Lower leg skin (tissue), 4 donors: Measurements from ENCODE around the gene KRT84. TPM values are rescaled to one million over a fixed set of nuclear protein-coding genes. Genes with fewer than 3 reads are reported as not detected.

Experiments
- DNase-seq, 2 donors: peaks; one replicate each; pipeline ENCODE4 v3.0.0-alpha.2; 2019; ENCODE audit warnings: low spot score in 2 of 2
- H3K4me3 ChIP-seq: fragments of 200-600 bp; sonication (generic); 2 replicates; pipeline ENCODE4 v1.5.1; 2017; ENCODE audit warnings: mild to moderate bottlenecking, low read depth; ENCODE audit not compliant: poor library complexity, severe bottlenecking
- CTCF ChIP-seq, 3 donors: fragments of 450-650 bp; IDR thresholded peaks; one replicate each; pipeline ENCODE4 v1.5.1; 2016; ENCODE audit warnings: antibody characterized with exemption in 3 of 3, mild to moderate bottlenecking in 3 of 3, moderate library complexity in 2 of 3
- POLR2A ChIP-seq, 2 donors: fragments of 450-650 bp; IDR thresholded peaks; one replicate each; pipeline ENCODE4 v1.6.1; 2016 to 2017; ENCODE audit warnings: antibody characterized with exemption in 2 of 2, mild to moderate bottlenecking in 1 of 2, moderate library complexity in 1 of 2
- WGBS, 2 donors: methylation state at CpG; one replicate each; pipeline ENCODE4 v1.1.5; 2018; 5-methylcytosine and 5-hydroxymethylcytosine counted together
- intact Hi-C: fragments of 100-400 bp; cut with DNase I; formaldehyde crosslinking; loops from one replicate; pipeline ENCODE4 v1.15.0; 2023; ENCODE audit warnings: low total_unique reads
- total RNA-seq, 4 donors: library from RNA; depleted of rRNA; stranded (reverse); fragments of >200 nt; gene quantifications; one replicate each; pipeline ENCODE4 v1.1.0, GENCODE V29; 2016

KRT84 gene
- total RNA-seq, 4 donors from 2014 or later = 0.46 to 0.75 TPM; not detected in 2

GRCh38 chr12:52342781-52343490 lies 42.5 kb downstream of the KRT84 start:
- intact Hi-C loops = no loop called here
- DNase-seq = no peak
- 91 to 94% methylated on average over 2 of the region's 2 CpGs for WGBS, 2 donors
- no peak overlapping the region for H3K4me3 ChIP-seq
- no peak for TF ChIP-seq CTCF (IDR thresholded peaks at IDR 0.05)

- intact Hi-C loops = no loop called here
- DNase-seq = no peak
- no peak for TF ChIP-seq CTCF (IDR thresholded peaks at IDR 0.05)
- no peak for TF ChIP-seq POLR2A (IDR thresholded peaks at IDR 0.05)
- H3K4me3 ChIP-seq = no peak overlapping the region
- 89 to 97% methylated on average over 8 to 14 of the region's 14 CpGs for WGBS, 2 donors
Measured at GRCh38 chr12:52341066-52341580, 44.3 kb downstream of the KRT84 start.

- 48 to 57% methylated on average over 10 of the region's 10 CpGs for WGBS, 2 donors
- intact Hi-C loops = no loop called here
Measured at GRCh38 chr12:52338241-52338960, 47.1 kb downstream of the KRT84 start.

DNA sequence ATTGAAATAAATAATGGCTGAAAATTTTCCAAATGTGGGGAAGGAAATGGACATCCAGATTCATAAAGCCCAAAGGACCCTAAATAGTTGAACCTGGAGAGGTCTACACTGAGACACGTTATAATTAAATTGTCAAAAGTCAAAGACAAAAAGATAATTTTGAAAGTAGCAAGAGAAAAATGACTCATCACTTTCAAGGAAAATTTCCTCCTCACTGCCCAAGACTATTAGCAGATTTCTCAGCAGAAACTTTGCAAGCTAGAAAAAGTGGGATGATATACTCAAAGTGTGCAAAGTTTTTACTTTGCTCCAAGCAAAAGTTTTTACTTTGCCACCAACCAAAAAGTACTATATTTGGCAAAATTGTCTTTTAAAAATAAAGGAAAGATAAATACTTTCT lies 48.4 kb downstream of the KRT84 start:
- DNase-seq = no peak
- 39 to 47% methylated on average over 1 of the region's 1 CpG for WGBS, 2 donors
- no peak overlapping the region for H3K4me3 ChIP-seq
- intact Hi-C loops = no loop called here
- TF ChIP-seq CTCF (IDR thresholded peaks at IDR 0.05) (no peak), POLR2A (IDR thresholded peaks at IDR 0.05) (no peak)

More at GRCh38 chr12:52338241-52338960, 47.1 kb downstream of the KRT84 start:
- DNase-seq = no peak
- TF ChIP-seq CTCF (IDR thresholded peaks at IDR 0.05) (no peak), POLR2A (IDR thresholded peaks at IDR 0.05) (no peak)
- H3K4me3 ChIP-seq = no peak overlapping the region

- 84 to 87% methylated on average over 2 of the region's 2 CpGs for WGBS, 2 donors
- DNase-seq = no peak
- no peak overlapping the region for H3K4me3 ChIP-seq
- intact Hi-C loops = no loop called here
- TF ChIP-seq POLR2A (IDR thresholded peaks at IDR 0.05) (no peak), CTCF (IDR thresholded peaks at IDR 0.05) (no peak)
Measured at GRCh38 chr12:52336641-52337040, 48.8 kb downstream of the KRT84 start.
